Ammon's horn (tissue), 1 donor: Measurements from ENCODE around the gene GOLGA1.
"Not testable (repeated sequence)": the region's sequence is repeated elsewhere in the genome, so short reads cannot be mapped to it uniquely, and the experiment has no call there.

ENCODE experiments used
- DNase-seq: peaks from one replicate; pipeline ENCODE4 v3.0.0-alpha.2; 2016; ENCODE audit warnings: low spot score

The GOLGA1 gene

GRCh38 chr9:124940521-124940893 is 376 bp downstream of the GOLGA1 start:
- no peak for DNase-seq

GRCh38 chr9:124939944-124940343 is 939 bp downstream of the GOLGA1 start:
- no peak for DNase-seq

- DNase-seq: no peak
These were observed 6.6 kb downstream of the GOLGA1 start for GRCh38 chr9:124934290-124934689.

- no peak for DNase-seq
These were observed 8.6 kb downstream of the GOLGA1 start for GRCh38 chr9:124932333-124932732.

- DNase-seq: no peak
These were observed 11.4 kb downstream of the GOLGA1 start for GRCh38 chr9:124929464-124929863.

GRCh38 chr9:124928116-124928515 is 12.8 kb downstream of the GOLGA1 start:
- no peak for DNase-seq

GRCh38 chr9:124920394-124920793 is 20.5 kb downstream of the GOLGA1 start:
- DNase-seq: not testable (repeated sequence)

- DNase-seq: no peak
These were observed 26.0 kb downstream of the GOLGA1 start for GRCh38 chr9:124914753-124915405.

- DNase-seq: no peak
These were observed 27.5 kb downstream of the GOLGA1 start for GRCh38 chr9:124913378-124913777.

- DNase-seq: no peak
These were observed 29.1 kb downstream of the GOLGA1 start for GRCh38 chr9:124911766-124912165.

GRCh38 chr9:124908098-124908497 is 32.8 kb downstream of the GOLGA1 start:
- no peak for DNase-seq

- DNase-seq: no peak
These were observed 33.9 kb downstream of the GOLGA1 start for GRCh38 chr9:124906966-124907365.

GRCh38 chr9:124899845-124900244 is 41.0 kb downstream of the GOLGA1 start:
- DNase-seq: no peak

- no peak for DNase-seq
These were observed 43.1 kb downstream of the GOLGA1 start for GRCh38 chr9:124897570-124898460.

- DNase-seq: peak; percentile 71
These were observed 46.1 kb downstream of the GOLGA1 start for GRCh38 chr9:124894741-124895170.

- DNase-seq: no peak
These were observed 46.7 kb downstream of the GOLGA1 start for GRCh38 chr9:124894035-124894740.

- DNase-seq: no peak
These were observed 50.7 kb downstream of the GOLGA1 start for GRCh38 chr9:124890179-124890578.

- no peak for DNase-seq
These were observed 51.9 kb downstream of the GOLGA1 start for GRCh38 chr9:124889006-124889405.

GRCh38 chr9:124887832-124888231 is 53.1 kb downstream of the GOLGA1 start:
- DNase-seq: no peak

GRCh38 chr9:124886866-124887492 is 53.9 kb downstream of the GOLGA1 start:
- no peak for DNase-seq

GRCh38 chr9:124886461-124886860 is 54.4 kb downstream of the GOLGA1 start:
- DNase-seq: no peak

GRCh38 chr9:124885551-124885950 is 55.3 kb downstream of the GOLGA1 start:
- DNase-seq: no peak
